OCI-LY3 (cell line): ENCODE results near the gene INHBE.
"Not testable (repeated sequence)": the region's sequence is repeated elsewhere in the genome, so short reads cannot be mapped to it uniquely, and the experiment has no call there.

Source experiments
- EZH2phosphoT487 ChIP-seq: fragments of 200-600 bp; shearing (Covaris generic); IDR thresholded peaks from 2 replicates; pipeline ENCODE4 v1.6.1; 2018; ENCODE audit warnings: antibody characterized with exemption, mixed run types, low read depth
- TF ChIP-seq, protein P1 (sequence below): fragments of 200-600, 300-600 bp; sonication (generic); IDR thresholded peaks from 2 replicates; pipeline ENCODE4 v1.5.1; 2014; ENCODE audit warnings: antibody characterized with exemption, low read length, low read depth

- TF ChIP-seq EZH2phosphoT487 = not testable (repeated sequence)
- TF ChIP-seq, protein P1, sequence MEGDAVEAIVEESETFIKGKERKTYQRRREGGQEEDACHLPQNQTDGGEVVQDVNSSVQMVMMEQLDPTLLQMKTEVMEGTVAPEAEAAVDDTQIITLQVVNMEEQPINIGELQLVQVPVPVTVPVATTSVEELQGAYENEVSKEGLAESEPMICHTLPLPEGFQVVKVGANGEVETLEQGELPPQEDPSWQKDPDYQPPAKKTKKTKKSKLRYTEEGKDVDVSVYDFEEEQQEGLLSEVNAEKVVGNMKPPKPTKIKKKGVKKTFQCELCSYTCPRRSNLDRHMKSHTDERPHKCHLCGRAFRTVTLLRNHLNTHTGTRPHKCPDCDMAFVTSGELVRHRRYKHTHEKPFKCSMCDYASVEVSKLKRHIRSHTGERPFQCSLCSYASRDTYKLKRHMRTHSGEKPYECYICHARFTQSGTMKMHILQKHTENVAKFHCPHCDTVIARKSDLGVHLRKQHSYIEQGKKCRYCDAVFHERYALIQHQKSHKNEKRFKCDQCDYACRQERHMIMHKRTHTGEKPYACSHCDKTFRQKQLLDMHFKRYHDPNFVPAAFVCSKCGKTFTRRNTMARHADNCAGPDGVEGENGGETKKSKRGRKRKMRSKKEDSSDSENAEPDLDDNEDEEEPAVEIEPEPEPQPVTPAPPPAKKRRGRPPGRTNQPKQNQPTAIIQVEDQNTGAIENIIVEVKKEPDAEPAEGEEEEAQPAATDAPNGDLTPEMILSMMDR = not testable (repeated sequence)
These were observed 51.4 kb downstream of the INHBE start for GRCh38 chr12:57506541-57506940.
